Ovary (tissue), 3 donors: ENCODE data around the gene SKIDA1.

Experiments
- EP300 ChIP-seq: sonication (generic); formaldehyde crosslinking; IDR thresholded peaks from one replicate; pipeline ENCODE4 v1.6.1; 2017; ENCODE audit warnings: antibody characterized with exemption
- POLR2A ChIP-seq: fragments of 450-650 bp; IDR thresholded peaks from one replicate; pipeline ENCODE4 v1.6.1; 2017; ENCODE audit warnings: antibody characterized with exemption, mild to moderate bottlenecking, moderate library complexity
- TF ChIP-seq, protein P1 (sequence below), 3 donors: fragments of 450-650 bp in 2 of 3; fragments of 200-600 bp in 1 of 3; IDR thresholded peaks; one replicate each; pipeline versions ENCODE4 v1.5.1 to v1.8.0; 2016 to 2022; ENCODE audit warnings: antibody characterized with exemption in 3 of 3, mild to moderate bottlenecking in 1 of 3
- donor health status: DM: no; HTN: no; CAD: no.

DNA sequence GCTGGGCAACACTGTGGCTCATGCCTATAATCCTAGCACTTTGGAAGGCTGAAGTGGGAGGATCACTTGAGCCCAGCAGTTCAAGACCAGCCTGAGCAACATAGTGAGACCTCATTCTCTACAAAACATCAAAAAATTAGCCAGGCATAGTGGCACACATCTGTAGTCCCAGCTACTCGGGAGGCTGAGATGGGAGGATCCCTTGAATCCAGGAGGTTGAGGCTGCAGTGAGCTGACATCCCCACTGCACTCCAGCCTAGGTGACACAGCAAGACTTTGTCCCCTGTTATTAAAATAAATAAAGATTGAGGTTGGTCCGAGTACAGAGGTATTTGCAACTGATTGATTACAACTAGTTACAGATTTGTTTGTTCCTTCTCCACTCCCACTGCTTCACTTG lies 44.1 kb downstream of the SKIDA1 start:
- no peak for TF ChIP-seq POLR2A
- TF ChIP-seq, protein P1, sequence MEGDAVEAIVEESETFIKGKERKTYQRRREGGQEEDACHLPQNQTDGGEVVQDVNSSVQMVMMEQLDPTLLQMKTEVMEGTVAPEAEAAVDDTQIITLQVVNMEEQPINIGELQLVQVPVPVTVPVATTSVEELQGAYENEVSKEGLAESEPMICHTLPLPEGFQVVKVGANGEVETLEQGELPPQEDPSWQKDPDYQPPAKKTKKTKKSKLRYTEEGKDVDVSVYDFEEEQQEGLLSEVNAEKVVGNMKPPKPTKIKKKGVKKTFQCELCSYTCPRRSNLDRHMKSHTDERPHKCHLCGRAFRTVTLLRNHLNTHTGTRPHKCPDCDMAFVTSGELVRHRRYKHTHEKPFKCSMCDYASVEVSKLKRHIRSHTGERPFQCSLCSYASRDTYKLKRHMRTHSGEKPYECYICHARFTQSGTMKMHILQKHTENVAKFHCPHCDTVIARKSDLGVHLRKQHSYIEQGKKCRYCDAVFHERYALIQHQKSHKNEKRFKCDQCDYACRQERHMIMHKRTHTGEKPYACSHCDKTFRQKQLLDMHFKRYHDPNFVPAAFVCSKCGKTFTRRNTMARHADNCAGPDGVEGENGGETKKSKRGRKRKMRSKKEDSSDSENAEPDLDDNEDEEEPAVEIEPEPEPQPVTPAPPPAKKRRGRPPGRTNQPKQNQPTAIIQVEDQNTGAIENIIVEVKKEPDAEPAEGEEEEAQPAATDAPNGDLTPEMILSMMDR (IDR thresholded peaks at IDR 0.05): no peak
- TF ChIP-seq EP300: no peak
